GM12878 (cell line): ENCODE data around the gene UBAC2. TPM values are rescaled to one million over a fixed set of nuclear protein-coding genes. Genes with fewer than 3 reads are reported as not detected.

Experiments used
- ATAC-seq: fragments of 200-7000 bp; cut with Tn5 transposase; 3 replicates; pipeline ENCODE4 v1.9.1; 2020; ENCODE audit warnings: mild to moderate bottlenecking, moderate library complexity
- BruUV-seq: library from RNA; stranded (reverse); fragments of 400-500 nt; replicated peaks from 2 replicates; lab custom pipeline; 2021; lab: Mats Ljungman, UMichigan
- CTCF ChIA-PET: fragments of 300-600 bp; sonication (Branson Sonifier 250); formaldehyde crosslinking; extraction: SDS; loops from one replicate; lab custom pipeline; 2021; ENCODE audit warnings: inconsistent platforms; lab: Yijun Ruan, JAX
- POLR2A ChIA-PET: fragments of 350-600 bp; formaldehyde crosslinking; extraction: SDS; loops from one replicate; lab custom pipeline; 2021; ENCODE audit warnings: inconsistent platforms; lab: Charles Lee
- RAD21 ChIA-PET: fragments of 300-600 bp; sonication (Branson Sonifier 250); formaldehyde crosslinking; loops from one replicate; lab custom pipeline; 2023; ENCODE audit warnings: antibody characterized with exemption; ENCODE audit not compliant: unreplicated experiment; lab: Charles Lee
- SMC1A ChIA-PET: fragments of 300-600 bp; sonication (Branson Sonifier 250); formaldehyde crosslinking; loops from one replicate; lab custom pipeline; 2023; ENCODE audit not compliant: unreplicated experiment, uncharacterized antibody; lab: Charles Lee
- DNase-seq: peaks from one replicate; pipeline ENCODE4 v3.0.0-alpha.2; 2011; ENCODE audit warnings: low read depth, low spot score
- FAIRE-seq: peaks from 3 replicates; lab custom pipeline; 2011; peaks lifted over from hg19 to GRCh38; lab: Jason Lieb, UNC
- H2AFZ ChIP-seq: 2 replicates; pipeline ENCODE4 v1.6.0; 2011; ENCODE audit warnings: low read depth, low read length, control low read depth; ENCODE audit not compliant: control insufficient read depth
- H3K27ac ChIP-seq: 2 replicates; pipeline ENCODE4 v1.5.1; 2011; ENCODE audit warnings: control low read depth; ENCODE audit not compliant: control insufficient read depth, insufficient read depth
- H3K27me3 ChIP-seq, 2 experiments: replicated peaks in 1 of 2; 2 replicates each; pipeline versions ENCODE4 v1.6.0 to v1.6.1; 2011; ENCODE audit warnings: low read length in 1 of 2; ENCODE audit not compliant: control insufficient read depth in 2 of 2, insufficient read depth in 2 of 2
- H3K36me3 ChIP-seq, 2 experiments: 2 replicates each; pipeline ENCODE4 v1.5.1; 2011; ENCODE audit warnings: low read length in 1 of 2; ENCODE audit not compliant: control insufficient read depth in 2 of 2, insufficient read depth in 2 of 2
- H3K4me1 ChIP-seq: 2 replicates; pipeline ENCODE4 v1.6.1; 2011; ENCODE audit warnings: mild to moderate bottlenecking, low read length, moderate library complexity, mixed read lengths; ENCODE audit not compliant: control insufficient read depth, insufficient read depth
- H3K4me2 ChIP-seq: 2 replicates; pipeline ENCODE4 v1.6.0; 2011; ENCODE audit warnings: control low read depth; ENCODE audit not compliant: control insufficient read depth, insufficient read depth
- H3K4me3 ChIP-seq: fragments of 200-600 bp; sonication (generic); 2 replicates; pipeline ENCODE4 v1.5.1; 2016
- H3K79me2 ChIP-seq: 2 replicates; pipeline ENCODE4 v1.6.0; 2011; ENCODE audit warnings: low read length; ENCODE audit not compliant: control insufficient read depth, insufficient read depth
- H3K9ac ChIP-seq: 2 replicates; pipeline ENCODE4 v1.8.0; 2011; ENCODE audit warnings: low read length, control low read depth, mixed read lengths; ENCODE audit not compliant: control insufficient read depth, insufficient read depth
- H3K9me3 ChIP-seq: replicated peaks from 3 replicates; pipeline ENCODE4 v1.5.1; 2011; ENCODE audit warnings: mild to moderate bottlenecking, low read length; ENCODE audit not compliant: control insufficient read depth, insufficient read depth
- H4K20me1 ChIP-seq: 2 replicates; pipeline ENCODE4 v1.6.0; 2011; ENCODE audit not compliant: control insufficient read depth, insufficient read depth
- MYB ChIP-seq: fragments of 150-350 bp; IDR thresholded peaks from 2 replicates; pipeline ENCODE4 v1.6.1; 2014; ENCODE audit warnings: mild to moderate bottlenecking, low read depth, low read length, borderline replicate concordance
- NFYB ChIP-seq: IDR thresholded peaks from 2 replicates; pipeline ENCODE4 v1.6.1; 2011; ENCODE audit warnings: low read depth, mild to moderate bottlenecking, low read length, improper control_type of control experiment, moderate library complexity; ENCODE audit not compliant: insufficient read depth
- TCF3 ChIP-seq: IDR thresholded peaks from 2 replicates; pipeline ENCODE4 v1.6.1; 2012; ENCODE audit warnings: low read depth, mild to moderate bottlenecking, low read length, borderline replicate concordance; ENCODE audit not compliant: insufficient read depth
- WGBS: methylation state at CpG from one replicate; pipeline ENCODE4 v1.1.6; 2016; ENCODE audit warnings: low lambda C conversion rate; ENCODE audit not compliant: insufficient replicate concordance, insufficient coverage; ENCODE audit errors: missing lambda C conversion rate; 5-methylcytosine and 5-hydroxymethylcytosine counted together
- in situ Hi-C: fragments of 300-500 bp; cut with MboI; formaldehyde crosslinking; loops from 9 replicates; pipeline ENCODE4 v1.14.3; 2018; ENCODE audit warnings: mixed read lengths
- intact Hi-C: fragments of 100-400 bp; cut with micrococcal nuclease; formaldehyde crosslinking; loops from one replicate; pipeline ENCODE4 v1.14.2; 2022; ENCODE audit not compliant: unreplicated experiment
- polyA plus RNA-seq, 11 experiments: library from polyadenylated mRNA; depleted of rRNA in 4 of 11; unstranded in 6 of 11; stranded (reverse) in 5 of 11; fragments of >200 nt; fragmentation: Nextera tagmentation in 4 of 11; fragmentation: Illumina TruSeq in 1 of 11; extraction: Ambion mirVana in 4 of 11; extraction: Trizol in 1 of 11; gene quantifications; 1 replicate in 1 of 11; 2 replicates in 10 of 11; pipeline versions ENCODE4 v1.2.1 to v1.2.3, GENCODE V29; 2011 to 2016; ENCODE audit warnings: inconsistent platforms in 2 of 11, missing spikeins in 2 of 11, low read depth in 1 of 11
- total RNA-seq, 4 experiments: library from RNA; depleted of rRNA in 3 of 4; stranded (reverse); fragments of >200 nt in 3 of 4; fragmentation: Illumina TruSeq in 1 of 4; extraction: Trizol in 1 of 4; gene quantifications; 2 replicates each; pipeline versions ENCODE4 v1.2.1 to v1.2.3, GENCODE V29; 2013 to 2021

Gene UBAC2
- total and polyA plus RNA-seq, 10 of the 15 experiments (the other 5 are each of a cell fraction or from before 2014, with no cell fraction given), result 3.0 to 54.6 (median 17.4) TPM

GRCh38 chr13:99344610-99345208, 144.1 kb downstream of the UBAC2 start:
- ChIA-PET SMC1A (interaction anchor here (0.7 to 2.1 kb wide), 6 partner anchors 9 to 73 kb away, joined by 3 to 9 read pairs (median 4); no protein-coding TSS in a partner anchor), CTCF (interaction anchor here (1.2 to 1.9 kb wide), 4 partner anchors 8 to 79 kb away, joined by 3 to 5 read pairs (median 4); no protein-coding TSS in a partner anchor), RAD21 (interaction anchor here (1.4 kb wide), 1 partner anchor 9 kb away, joined by 5 read pairs; no protein-coding TSS in a partner anchor)
- DNase-seq, result no peak
- Histone ChIP-seq H3K36me3 (peaks cover 0 to 2% of the 10 kb centered on the region in 2 experiments; a peak in 2 of 4 replicates), H3K4me3 (no peak overlapping the region)
- TF ChIP-seq TCF3, result no peak
- TF ChIP-seq, all 136 proteins: peak for 0
- H3K79me2 ChIP-seq, result no peaks in the 10 kb centered on the region
- in situ Hi-C loops, result no loop called here
- no peak overlapping the region for H3K4me2 ChIP-seq
- FAIRE-seq, result no peak
- H4K20me1 ChIP-seq, result no peaks in the 10 kb centered on the region
- no TSS peak for BruUV-seq
- no peaks in the 10 kb centered on the region for H3K9me3 ChIP-seq
- no peak for ATAC-seq
- POLR2A ChIA-PET, result interaction anchor here (0.7 to 1.4 kb wide), 3 partner anchors 9 to 11 kb away, joined by 3 read pairs; no protein-coding TSS in a partner anchor
- no peaks in the 10 kb centered on the region for H3K27me3 ChIP-seq
- WGBS, result 91% methylated on average over 6 of the region's 6 CpGs
- peaks cover 25% of the 10 kb centered on the region for H3K4me1 ChIP-seq
- H2AFZ ChIP-seq, result no peak overlapping the region
- no peak overlapping the region for H3K9ac ChIP-seq
- intact Hi-C loops, result no loop called here
- no peak overlapping the region for H3K27ac ChIP-seq

GRCh38 chr13:99345345-99345744, 144.7 kb downstream of the UBAC2 start:
- SMC1A ChIA-PET, result interaction anchor here (0.7 to 1.4 kb wide), 2 partner anchors 10 to 74 kb away, joined by 4 read pairs; no protein-coding TSS in a partner anchor
- intact Hi-C loops (no loop called here), in situ Hi-C loops (no loop called here)
- DNase-seq (no peak), FAIRE-seq (no peak), ATAC-seq (no peak)
- Histone ChIP-seq H3K4me2 (no peak overlapping the region), H3K9ac (no peak overlapping the region), H3K36me3 (peaks cover 0 to 2% of the 10 kb centered on the region in 2 experiments; a peak in 2 of 4 replicates), H3K27me3 (no peaks in the 10 kb centered on the region), H3K79me2 (no peaks in the 10 kb centered on the region), H2AFZ (no peak overlapping the region), H3K4me1 (peaks cover 25% of the 10 kb centered on the region), H3K27ac (no peak overlapping the region), H4K20me1 (no peaks in the 10 kb centered on the region), H3K9me3 (no peaks in the 10 kb centered on the region), H3K4me3 (no peak overlapping the region)
- RAD21 ChIA-PET, result interaction anchor here (1.4 to 4.2 kb wide), 2 partner anchors 9 to 10 kb away, joined by 5 to 18 read pairs; no protein-coding TSS in a partner anchor
- 97% methylated on average over 5 of the region's 5 CpGs for WGBS
- CTCF ChIA-PET, result interaction anchor here (1.2 to 1.9 kb wide), 2 partner anchors 10 to 79 kb away, joined by 3 to 4 read pairs; no protein-coding TSS in a partner anchor
- POLR2A ChIA-PET, result interaction anchor here (0.7 to 1.4 kb wide), 4 partner anchors 9 to 49 kb away, joined by 3 read pairs; no protein-coding TSS in a partner anchor
- TF ChIP-seq NFYB (no peak), MYB (no peak)
- no TSS peak for BruUV-seq
